ENCODE measurements around the gene WASF3. TPM values are rescaled to one million over a fixed set of nuclear protein-coding genes. Genes with fewer than 3 reads are reported as not detected.
A peak's percentile ranks its signal among the peaks of the same experiment; 100 is the strongest.

Gene WASF3
- total RNA-seq, 1 donor from 2014 or later = 25.8 TPM

DNA sequence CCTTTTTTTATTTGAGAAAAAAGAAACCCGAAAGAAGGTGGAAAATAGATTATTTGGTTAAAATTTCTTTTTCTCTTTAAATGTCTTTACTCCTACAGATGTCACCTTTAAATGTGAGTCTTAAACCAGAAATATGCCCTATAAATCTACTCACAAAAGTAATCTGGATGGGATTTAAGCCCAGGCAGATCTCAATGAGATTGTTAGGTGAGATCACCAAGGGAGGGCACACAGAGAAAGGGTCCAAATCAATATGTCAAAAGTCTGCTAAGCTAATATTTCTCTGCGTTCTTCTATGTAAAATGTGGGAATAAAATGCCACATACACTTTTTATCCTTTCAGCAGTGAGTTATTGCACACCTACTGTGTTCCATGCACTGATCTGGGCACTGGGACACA lies 32.9 kb downstream of the WASF3 start:
- TF ChIP-seq, protein P1, sequence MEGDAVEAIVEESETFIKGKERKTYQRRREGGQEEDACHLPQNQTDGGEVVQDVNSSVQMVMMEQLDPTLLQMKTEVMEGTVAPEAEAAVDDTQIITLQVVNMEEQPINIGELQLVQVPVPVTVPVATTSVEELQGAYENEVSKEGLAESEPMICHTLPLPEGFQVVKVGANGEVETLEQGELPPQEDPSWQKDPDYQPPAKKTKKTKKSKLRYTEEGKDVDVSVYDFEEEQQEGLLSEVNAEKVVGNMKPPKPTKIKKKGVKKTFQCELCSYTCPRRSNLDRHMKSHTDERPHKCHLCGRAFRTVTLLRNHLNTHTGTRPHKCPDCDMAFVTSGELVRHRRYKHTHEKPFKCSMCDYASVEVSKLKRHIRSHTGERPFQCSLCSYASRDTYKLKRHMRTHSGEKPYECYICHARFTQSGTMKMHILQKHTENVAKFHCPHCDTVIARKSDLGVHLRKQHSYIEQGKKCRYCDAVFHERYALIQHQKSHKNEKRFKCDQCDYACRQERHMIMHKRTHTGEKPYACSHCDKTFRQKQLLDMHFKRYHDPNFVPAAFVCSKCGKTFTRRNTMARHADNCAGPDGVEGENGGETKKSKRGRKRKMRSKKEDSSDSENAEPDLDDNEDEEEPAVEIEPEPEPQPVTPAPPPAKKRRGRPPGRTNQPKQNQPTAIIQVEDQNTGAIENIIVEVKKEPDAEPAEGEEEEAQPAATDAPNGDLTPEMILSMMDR (IDR thresholded peaks at IDR 0.05; ENCODE audit: insufficient read depth, low read depth, low read length) = no peak
- no peak for TF ChIP-seq EZH2 (IDR thresholded peaks at IDR 0.05; ENCODE audit: insufficient read depth, low read length)
- Histone ChIP-seq H2AFZ (ENCODE audit: low read depth, low read length) (no peak overlapping the region), H3K79me2 (ENCODE audit: insufficient read depth, low read length) (peaks cover 57% of the 10 kb centered on the region), H3K9ac (ENCODE audit: low read length) (no peak overlapping the region), H3K4me1 (ENCODE audit: insufficient read depth, low read length) (peaks cover 10% of the 10 kb centered on the region), H3K36me3 (ENCODE audit: insufficient read depth, low read length) (no peaks in the 10 kb centered on the region), H3K27ac (ENCODE audit: low read depth, low read length) (no peak overlapping the region), H4K20me1 (ENCODE audit: insufficient read depth, low read length) (peaks cover 20% of the 10 kb centered on the region), H3K4me3 (ENCODE audit: insufficient read depth, low read depth, low read length) (no peak overlapping the region), H3K9me3 (ENCODE audit: insufficient read depth, low read depth, low read length) (no peaks in the 10 kb centered on the region), H3K4me2 (ENCODE audit: low read length) (peak overlapping the region; percentile 79), H3K27me3 (ENCODE audit: insufficient read depth, low read length) (no peaks in the 10 kb centered on the region)
- Mint-ChIP-seq H3K36me3 (ENCODE audit: low read depth, unreplicated experiment) (no peaks in the 10 kb centered on the region), H3K4me1 (ENCODE audit: low read depth, unreplicated experiment) (peaks cover 24% of the 10 kb centered on the region), H3K27ac (ENCODE audit: unreplicated experiment) (no peak overlapping the region), H3K9me3 (ENCODE audit: unreplicated experiment) (no peaks in the 10 kb centered on the region), H3K27me3 (ENCODE audit: low read depth, unreplicated experiment) (no peaks in the 10 kb centered on the region), H3K4me3 (ENCODE audit: unreplicated experiment) (no peak overlapping the region)
- DNase-seq (ENCODE audit: low read depth) (no peak), FAIRE-seq (no peak)

DNA sequence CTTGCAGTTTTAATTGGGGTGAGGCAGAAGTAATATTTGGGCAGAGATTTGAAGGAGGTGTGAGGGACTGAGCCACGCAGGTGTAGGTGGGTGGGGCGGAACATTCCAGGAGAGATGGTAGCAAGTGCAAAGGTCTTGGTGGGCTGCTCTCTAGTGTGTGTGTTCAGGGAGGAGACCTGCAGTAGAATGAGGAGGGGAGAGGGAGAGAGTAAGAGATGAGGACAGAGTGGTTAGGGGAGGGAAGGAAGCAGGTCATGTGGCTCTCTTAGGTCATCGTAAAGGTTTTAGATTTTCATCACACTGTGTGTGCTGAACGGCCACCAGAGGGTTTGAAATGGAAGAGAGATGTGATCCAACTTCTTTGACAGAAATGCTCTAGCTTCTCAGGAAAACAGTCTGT lies 33.5 kb downstream of the WASF3 start:
- Mint-ChIP-seq H3K27ac (ENCODE audit: unreplicated experiment) (peak overlapping the region; percentile 14), H3K9me3 (ENCODE audit: unreplicated experiment) (no peaks in the 10 kb centered on the region)
- FAIRE-seq = no peak

DNA sequence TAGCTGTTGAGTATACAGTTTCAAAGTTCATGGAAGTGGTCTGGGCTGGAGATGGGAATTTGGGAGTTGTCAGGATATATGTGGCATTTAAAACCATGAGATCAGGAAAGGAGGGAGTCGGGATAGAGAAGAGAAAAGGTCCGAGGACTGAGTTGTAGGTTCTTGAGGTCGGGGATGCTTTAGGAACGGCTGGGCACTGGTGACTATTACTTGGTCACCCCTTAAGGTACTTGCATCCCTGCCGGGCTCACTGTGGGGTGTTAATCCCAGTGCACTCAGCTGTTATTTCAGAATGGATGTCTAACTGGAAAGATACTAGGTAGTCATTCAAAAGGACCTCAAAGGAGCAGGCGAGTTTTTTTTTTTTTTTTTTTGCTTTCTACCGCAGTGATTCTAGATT lies 34.2 kb downstream of the WASF3 start:
- Histone ChIP-seq H4K20me1 (ENCODE audit: insufficient read depth, low read length) (peaks cover 23% of the 10 kb centered on the region), H3K4me3 (ENCODE audit: insufficient read depth, low read depth, low read length) (no peak overlapping the region), H3K4me1 (ENCODE audit: insufficient read depth, low read length) (peaks cover 6% of the 10 kb centered on the region), H3K27ac (ENCODE audit: low read depth, low read length) (no peak overlapping the region), H3K9ac (ENCODE audit: low read length) (no peak overlapping the region), H3K27me3 (ENCODE audit: insufficient read depth, low read length) (no peaks in the 10 kb centered on the region), H3K36me3 (ENCODE audit: insufficient read depth, low read length) (no peaks in the 10 kb centered on the region), H2AFZ (ENCODE audit: low read depth, low read length) (no peak overlapping the region), H3K4me2 (ENCODE audit: low read length) (no peak overlapping the region), H3K9me3 (ENCODE audit: insufficient read depth, low read depth, low read length) (no peaks in the 10 kb centered on the region), H3K79me2 (ENCODE audit: insufficient read depth, low read length) (peaks cover 54% of the 10 kb centered on the region)
- Mint-ChIP-seq H3K4me1 (ENCODE audit: low read depth, unreplicated experiment) (peaks cover 20% of the 10 kb centered on the region), H3K4me3 (ENCODE audit: unreplicated experiment) (no peak overlapping the region), H3K9me3 (ENCODE audit: unreplicated experiment) (no peaks in the 10 kb centered on the region), H3K36me3 (ENCODE audit: low read depth, unreplicated experiment) (no peaks in the 10 kb centered on the region), H3K27me3 (ENCODE audit: low read depth, unreplicated experiment) (no peaks in the 10 kb centered on the region), H3K27ac (ENCODE audit: unreplicated experiment) (no peak overlapping the region)
- FAIRE-seq (no peak), DNase-seq (ENCODE audit: low read depth) (no peak)
- TF ChIP-seq EZH2 (IDR thresholded peaks at IDR 0.05; ENCODE audit: insufficient read depth, low read length) = no peak
- TF ChIP-seq, protein P1 (IDR thresholded peaks at IDR 0.05; ENCODE audit: insufficient read depth, low read depth, low read length) = no peak

More for the DNA sequence above, 33.5 kb downstream of the WASF3 start:
- Mint-ChIP-seq H3K4me3 (ENCODE audit: unreplicated experiment) (peak overlapping the region; percentile 12), H3K36me3 (ENCODE audit: low read depth, unreplicated experiment) (no peaks in the 10 kb centered on the region), H3K4me1 (ENCODE audit: low read depth, unreplicated experiment) (peaks cover 20% of the 10 kb centered on the region), H3K27me3 (ENCODE audit: low read depth, unreplicated experiment) (no peaks in the 10 kb centered on the region)
- no peaks in the 10 kb centered on the region for H3K9me3 ChIP-seq (ENCODE audit: insufficient read depth, low read depth, low read length)
- H3K4me2 ChIP-seq (ENCODE audit: low read length) = no peak overlapping the region
- H3K27ac ChIP-seq (ENCODE audit: low read depth, low read length) = no peak overlapping the region
- DNase-seq (ENCODE audit: low read depth) = no peak
- H4K20me1 ChIP-seq (ENCODE audit: insufficient read depth, low read length) = peaks cover 23% of the 10 kb centered on the region
- no peaks in the 10 kb centered on the region for H3K36me3 ChIP-seq (ENCODE audit: insufficient read depth, low read length)
- no peak for TF ChIP-seq EZH2 (IDR thresholded peaks at IDR 0.05; ENCODE audit: insufficient read depth, low read length)
- TF ChIP-seq, protein P1 (IDR thresholded peaks at IDR 0.05; ENCODE audit: insufficient read depth, low read depth, low read length) = no peak
- no peak overlapping the region for H3K4me3 ChIP-seq (ENCODE audit: insufficient read depth, low read depth, low read length)
- no peak overlapping the region for H3K9ac ChIP-seq (ENCODE audit: low read length)
- H3K79me2 ChIP-seq (ENCODE audit: insufficient read depth, low read length) = peaks cover 52% of the 10 kb centered on the region
- H3K27me3 ChIP-seq (ENCODE audit: insufficient read depth, low read length) = no peaks in the 10 kb centered on the region
- H2AFZ ChIP-seq (ENCODE audit: low read depth, low read length) = no peak overlapping the region
- peaks cover 6% of the 10 kb centered on the region for H3K4me1 ChIP-seq (ENCODE audit: insufficient read depth, low read length)
